ENCODE data around the gene AKAP12.

DNA sequence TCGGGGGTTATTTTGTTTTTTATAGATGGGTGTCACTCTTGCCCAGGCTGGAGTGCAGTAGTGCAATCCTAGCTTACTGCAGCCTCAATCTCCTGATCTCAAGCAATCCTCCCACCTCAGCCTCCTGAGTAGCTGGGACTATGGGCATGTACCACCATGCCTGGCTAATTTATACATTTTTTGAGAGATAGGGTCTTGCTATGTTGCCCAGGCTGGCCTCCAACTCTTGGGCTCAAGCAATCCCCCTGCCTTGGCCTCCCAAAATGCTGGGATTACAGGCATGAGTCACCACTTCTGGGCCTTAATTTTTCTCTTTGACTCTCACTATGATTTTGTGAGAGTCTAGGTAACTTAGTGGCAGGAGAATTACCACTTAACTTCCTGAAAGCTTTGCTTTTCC lies 23.3 kb downstream of the AKAP12 start:
- TF ChIP-seq, protein P1, sequence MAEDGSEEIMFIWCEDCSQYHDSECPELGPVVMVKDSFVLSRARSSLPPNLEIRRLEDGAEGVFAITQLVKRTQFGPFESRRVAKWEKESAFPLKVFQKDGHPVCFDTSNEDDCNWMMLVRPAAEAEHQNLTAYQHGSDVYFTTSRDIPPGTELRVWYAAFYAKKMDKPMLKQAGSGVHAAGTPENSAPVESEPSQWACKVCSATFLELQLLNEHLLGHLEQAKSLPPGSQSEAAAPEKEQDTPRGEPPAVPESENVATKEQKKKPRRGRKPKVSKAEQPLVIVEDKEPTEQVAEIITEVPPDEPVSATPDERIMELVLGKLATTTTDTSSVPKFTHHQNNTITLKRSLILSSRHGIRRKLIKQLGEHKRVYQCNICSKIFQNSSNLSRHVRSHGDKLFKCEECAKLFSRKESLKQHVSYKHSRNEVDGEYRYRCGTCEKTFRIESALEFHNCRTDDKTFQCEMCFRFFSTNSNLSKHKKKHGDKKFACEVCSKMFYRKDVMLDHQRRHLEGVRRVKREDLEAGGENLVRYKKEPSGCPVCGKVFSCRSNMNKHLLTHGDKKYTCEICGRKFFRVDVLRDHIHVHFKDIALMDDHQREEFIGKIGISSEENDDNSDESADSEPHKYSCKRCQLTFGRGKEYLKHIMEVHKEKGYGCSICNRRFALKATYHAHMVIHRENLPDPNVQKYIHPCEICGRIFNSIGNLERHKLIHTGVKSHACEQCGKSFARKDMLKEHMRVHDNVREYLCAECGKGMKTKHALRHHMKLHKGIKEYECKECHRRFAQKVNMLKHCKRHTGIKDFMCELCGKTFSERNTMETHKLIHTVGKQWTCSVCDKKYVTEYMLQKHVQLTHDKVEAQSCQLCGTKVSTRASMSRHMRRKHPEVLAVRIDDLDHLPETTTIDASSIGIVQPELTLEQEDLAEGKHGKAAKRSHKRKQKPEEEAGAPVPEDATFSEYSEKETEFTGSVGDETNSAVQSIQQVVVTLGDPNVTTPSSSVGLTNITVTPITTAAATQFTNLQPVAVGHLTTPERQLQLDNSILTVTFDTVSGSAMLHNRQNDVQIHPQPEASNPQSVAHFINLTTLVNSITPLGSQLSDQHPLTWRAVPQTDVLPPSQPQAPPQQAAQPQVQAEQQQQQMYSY (CRISPR knock-in tag; IDR thresholded peaks at IDR 0.05): no peak
- TF ChIP-seq, protein P2, sequence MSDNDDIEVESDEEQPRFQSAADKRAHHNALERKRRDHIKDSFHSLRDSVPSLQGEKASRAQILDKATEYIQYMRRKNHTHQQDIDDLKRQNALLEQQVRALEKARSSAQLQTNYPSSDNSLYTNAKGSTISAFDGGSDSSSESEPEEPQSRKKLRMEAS (CRISPR knock-in tag; IDR thresholded peaks at IDR 0.05): no peak
- TF ChIP-seq, protein P3, sequence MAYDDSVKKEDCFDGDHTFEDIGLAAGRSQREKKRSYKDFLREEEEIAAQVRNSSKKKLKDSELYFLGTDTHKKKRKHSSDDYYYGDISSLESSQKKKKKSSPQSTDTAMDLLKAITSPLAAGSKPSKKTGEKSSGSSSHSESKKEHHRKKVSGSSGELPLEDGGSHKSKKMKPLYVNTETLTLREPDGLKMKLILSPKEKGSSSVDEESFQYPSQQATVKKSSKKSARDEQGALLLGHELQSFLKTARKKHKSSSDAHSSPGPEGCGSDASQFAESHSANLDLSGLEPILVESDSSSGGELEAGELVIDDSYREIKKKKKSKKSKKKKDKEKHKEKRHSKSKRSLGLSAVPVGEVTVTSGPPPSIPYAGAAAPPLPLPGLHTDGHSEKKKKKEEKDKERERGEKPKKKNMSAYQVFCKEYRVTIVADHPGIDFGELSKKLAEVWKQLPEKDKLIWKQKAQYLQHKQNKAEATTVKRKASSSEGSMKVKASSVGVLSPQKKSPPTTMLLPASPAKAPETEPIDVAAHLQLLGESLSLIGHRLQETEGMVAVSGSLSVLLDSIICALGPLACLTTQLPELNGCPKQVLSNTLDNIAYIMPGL (CRISPR knock-in tag; IDR thresholded peaks at IDR 0.05): no peak
- no peak for TF ChIP-seq TEAD4 (CRISPR knock-in tag; IDR thresholded peaks at IDR 0.05)
- TF ChIP-seq, protein P4, sequence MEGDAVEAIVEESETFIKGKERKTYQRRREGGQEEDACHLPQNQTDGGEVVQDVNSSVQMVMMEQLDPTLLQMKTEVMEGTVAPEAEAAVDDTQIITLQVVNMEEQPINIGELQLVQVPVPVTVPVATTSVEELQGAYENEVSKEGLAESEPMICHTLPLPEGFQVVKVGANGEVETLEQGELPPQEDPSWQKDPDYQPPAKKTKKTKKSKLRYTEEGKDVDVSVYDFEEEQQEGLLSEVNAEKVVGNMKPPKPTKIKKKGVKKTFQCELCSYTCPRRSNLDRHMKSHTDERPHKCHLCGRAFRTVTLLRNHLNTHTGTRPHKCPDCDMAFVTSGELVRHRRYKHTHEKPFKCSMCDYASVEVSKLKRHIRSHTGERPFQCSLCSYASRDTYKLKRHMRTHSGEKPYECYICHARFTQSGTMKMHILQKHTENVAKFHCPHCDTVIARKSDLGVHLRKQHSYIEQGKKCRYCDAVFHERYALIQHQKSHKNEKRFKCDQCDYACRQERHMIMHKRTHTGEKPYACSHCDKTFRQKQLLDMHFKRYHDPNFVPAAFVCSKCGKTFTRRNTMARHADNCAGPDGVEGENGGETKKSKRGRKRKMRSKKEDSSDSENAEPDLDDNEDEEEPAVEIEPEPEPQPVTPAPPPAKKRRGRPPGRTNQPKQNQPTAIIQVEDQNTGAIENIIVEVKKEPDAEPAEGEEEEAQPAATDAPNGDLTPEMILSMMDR (IDR thresholded peaks at IDR 0.05): no peak

Measured in WTC11 (cell line).